ENCODE results near the gene DDX51. TPM values are rescaled to one million over a fixed set of nuclear protein-coding genes. Genes with fewer than 3 reads are reported as not detected.
"Not testable (repeated sequence)": the region's sequence is repeated elsewhere in the genome, so short reads cannot be mapped to it uniquely, and the experiment has no call there.

DDX51 gene
- total and polyA plus RNA-seq, 2 donors: 6.5 to 17.4 TPM

GRCh38 chr12:132150780-132151144 lies 6.6 kb upstream of the DDX51 start:
- no peaks in the 10 kb centered on the region for H3K36me3 ChIP-seq (ENCODE audit: insufficient read depth)
- H3K27ac ChIP-seq (ENCODE audit: low read depth): no peak overlapping the region
- 83% methylated on average over 6 of the region's 6 CpGs for WGBS
- H3K4me3 ChIP-seq (ENCODE audit: low read depth, low read length): no peak overlapping the region
- no peak for DNase-seq (ENCODE audit: extremely low spot score)
- no peaks in the 10 kb centered on the region for H3K4me1 ChIP-seq (ENCODE audit: insufficient read depth)

DNA sequence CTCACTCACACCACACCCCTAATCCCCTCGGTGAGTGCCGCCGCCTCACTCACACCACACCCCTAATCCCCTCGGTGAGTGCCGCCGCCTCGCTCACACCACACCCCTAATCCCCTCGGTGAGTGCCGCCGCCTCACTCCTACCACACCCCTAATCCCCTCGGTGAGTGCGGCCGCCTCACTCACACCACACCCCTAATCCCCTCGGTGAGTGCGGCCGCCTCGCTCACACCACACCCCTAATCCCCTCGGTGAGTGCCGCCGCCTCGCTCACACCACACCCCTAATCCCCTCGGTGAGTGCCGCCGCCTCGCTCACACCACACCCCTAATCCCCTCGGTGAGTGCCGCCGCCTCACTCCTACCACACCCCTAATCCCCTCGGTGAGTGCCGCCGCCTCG lies 5.4 kb upstream of the DDX51 start:
- 97% methylated on average over 18 of the region's 32 CpGs for WGBS
- not testable (repeated sequence) for H3K36me3 ChIP-seq (ENCODE audit: insufficient read depth); DNase-seq (ENCODE audit: extremely low spot score)

GRCh38 chr12:132148368-132149045 lies 4.4 kb upstream of the DDX51 start:
- no peaks in the 10 kb centered on the region for H3K4me1 ChIP-seq (ENCODE audit: insufficient read depth)
- no peaks in the 10 kb centered on the region for H3K36me3 ChIP-seq (ENCODE audit: insufficient read depth)
- no peak overlapping the region for H3K4me3 ChIP-seq (ENCODE audit: low read depth, low read length)
- DNase-seq (ENCODE audit: extremely low spot score): no peak
- WGBS: 93% methylated on average over 35 of the region's 41 CpGs
- H3K27ac ChIP-seq (ENCODE audit: low read depth): no peak overlapping the region

More for the DNA sequence above, 5.4 kb upstream of the DDX51 start:
- H3K27ac ChIP-seq (ENCODE audit: low read depth); H3K4me1 ChIP-seq (ENCODE audit: insufficient read depth); H3K4me3 ChIP-seq (ENCODE audit: low read depth, low read length): not testable (repeated sequence)

DNA sequence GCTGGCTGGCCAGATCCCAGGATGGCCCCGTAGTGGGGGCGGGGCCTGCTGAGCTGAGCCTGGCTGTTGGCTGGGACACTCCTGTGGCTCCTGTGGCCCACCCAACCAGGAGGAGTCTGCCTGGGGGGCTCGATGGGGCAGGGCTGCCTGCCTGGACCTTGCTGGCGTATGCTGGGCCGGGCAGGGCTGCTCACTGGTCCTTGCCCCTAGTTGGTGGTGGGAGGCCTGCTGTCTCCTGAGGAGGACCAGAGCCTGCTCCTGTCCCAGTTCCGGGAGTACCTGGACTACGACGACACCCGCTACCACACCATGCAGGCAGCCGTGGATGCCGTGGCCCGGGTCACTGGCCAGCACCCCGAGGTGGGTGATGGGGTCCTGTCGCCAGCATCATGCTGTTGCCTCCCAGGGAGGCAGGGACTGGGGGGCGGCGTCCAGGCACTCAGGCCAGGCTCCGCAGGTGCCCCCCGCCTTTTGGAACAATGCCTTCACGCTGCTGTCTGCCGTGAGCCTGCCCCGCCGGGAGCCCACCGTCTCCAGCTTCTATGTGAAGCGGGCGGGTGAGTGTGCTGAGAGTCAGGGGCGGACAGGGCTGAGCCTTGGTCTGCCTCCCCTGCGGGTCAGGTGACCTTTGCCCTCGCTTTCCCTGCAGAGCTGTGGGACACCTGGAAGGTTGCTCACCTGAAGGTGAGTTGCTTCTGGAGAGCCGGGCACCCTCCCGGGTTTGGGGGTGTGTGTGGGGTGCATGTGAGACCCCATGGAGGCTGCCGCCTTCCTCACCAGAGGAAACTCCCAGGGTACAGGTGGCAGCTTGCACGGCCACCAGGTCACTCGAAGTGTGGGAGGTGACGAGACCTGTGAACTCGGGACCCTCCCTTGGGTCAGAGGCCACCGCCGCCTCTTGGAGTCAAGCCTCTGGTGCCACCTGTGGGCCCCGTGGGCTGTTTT lies 3.6 kb upstream of the DDX51 start:
- H3K4me1 ChIP-seq (ENCODE audit: insufficient read depth): no peaks in the 10 kb centered on the region
- DNase-seq (ENCODE audit: extremely low spot score): no peak
- H3K4me3 ChIP-seq (ENCODE audit: low read depth, low read length): no peak overlapping the region
- WGBS: 92% methylated on average over 38 of the region's 38 CpGs
- no peak overlapping the region for H3K27ac ChIP-seq (ENCODE audit: low read depth)
- no peaks in the 10 kb centered on the region for H3K36me3 ChIP-seq (ENCODE audit: insufficient read depth)

DNA sequence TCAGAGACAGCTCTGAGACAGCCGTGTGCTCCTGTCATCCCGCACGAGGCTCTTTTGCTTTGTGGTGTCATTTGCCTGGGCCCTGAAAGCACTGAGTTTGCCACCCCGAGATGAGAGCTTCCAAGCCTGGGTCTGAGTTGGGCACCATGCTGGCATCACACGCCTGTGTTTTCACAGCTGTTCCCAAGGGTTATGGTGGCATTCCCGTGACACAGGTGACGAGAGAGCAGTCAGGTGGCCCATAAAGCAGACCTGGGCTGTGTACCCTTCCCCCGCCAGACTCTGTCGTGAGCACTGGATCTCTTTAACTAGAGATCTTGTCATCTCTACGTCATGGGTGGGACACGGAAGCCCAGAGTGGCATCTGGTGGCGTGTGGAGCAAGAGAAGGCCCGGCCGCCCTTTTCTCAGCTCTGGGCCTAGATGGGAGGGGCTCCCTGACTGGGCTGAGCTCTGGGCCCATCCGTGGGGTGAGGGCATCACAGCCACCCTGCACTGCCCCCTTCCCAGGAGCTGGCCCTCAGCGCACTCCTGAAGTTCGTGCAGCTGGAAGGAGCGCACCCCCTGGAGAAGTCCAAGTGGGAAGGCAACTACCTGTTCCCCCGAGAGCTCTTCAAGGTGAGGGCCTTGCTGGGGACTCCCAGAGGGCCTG lies 2.8 kb upstream of the DDX51 start:
- Histone ChIP-seq H3K27ac (ENCODE audit: low read depth) (no peak overlapping the region), H3K4me1 (ENCODE audit: insufficient read depth) (no peaks in the 10 kb centered on the region), H3K4me3 (ENCODE audit: low read depth, low read length) (no peak overlapping the region), H3K36me3 (ENCODE audit: insufficient read depth) (no peaks in the 10 kb centered on the region)
- 88% methylated on average over 19 of the region's 19 CpGs for WGBS
- DNase-seq (ENCODE audit: extremely low spot score): no peak

GRCh38 chr12:132146098-132146497 lies 2.0 kb upstream of the DDX51 start:
- peaks cover 3% of the 10 kb centered on the region for H3K36me3 ChIP-seq (ENCODE audit: insufficient read depth)
- no peak overlapping the region for H3K4me3 ChIP-seq (ENCODE audit: low read depth, low read length)
- no peak for DNase-seq (ENCODE audit: extremely low spot score)
- WGBS: 95% methylated on average over 24 of the region's 24 CpGs
- no peak overlapping the region for H3K27ac ChIP-seq (ENCODE audit: low read depth)
- H3K4me1 ChIP-seq (ENCODE audit: insufficient read depth): no peaks in the 10 kb centered on the region

DNA sequence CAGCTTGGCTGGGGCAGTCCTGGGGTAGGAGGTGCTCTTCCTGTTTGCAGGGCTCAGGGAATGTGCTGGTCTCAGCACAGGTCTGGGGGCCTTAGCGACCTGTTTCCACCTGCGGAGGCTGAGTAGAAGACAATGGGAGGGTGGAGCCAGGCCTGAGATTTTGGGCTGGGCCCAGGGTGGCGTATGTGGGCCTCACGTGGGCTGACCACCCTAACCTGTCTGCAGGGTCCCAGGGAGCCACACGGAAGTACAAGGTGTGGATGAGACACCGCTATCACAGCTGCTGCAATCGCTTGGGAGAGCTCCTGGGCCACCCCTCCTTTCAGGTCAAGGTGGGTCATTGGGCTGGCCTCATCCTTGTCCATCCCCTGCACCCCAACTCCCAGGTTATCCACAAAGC lies 1.2 kb upstream of the DDX51 start:
- no peak for DNase-seq (ENCODE audit: extremely low spot score)
- Histone ChIP-seq H3K36me3 (ENCODE audit: insufficient read depth) (peaks cover 3% of the 10 kb centered on the region), H3K4me3 (ENCODE audit: low read depth, low read length) (no peak overlapping the region), H3K27ac (ENCODE audit: low read depth) (no peak overlapping the region), H3K4me1 (ENCODE audit: insufficient read depth) (no peaks in the 10 kb centered on the region)
- WGBS: 76% methylated on average over 7 of the region's 7 CpGs

DNA sequence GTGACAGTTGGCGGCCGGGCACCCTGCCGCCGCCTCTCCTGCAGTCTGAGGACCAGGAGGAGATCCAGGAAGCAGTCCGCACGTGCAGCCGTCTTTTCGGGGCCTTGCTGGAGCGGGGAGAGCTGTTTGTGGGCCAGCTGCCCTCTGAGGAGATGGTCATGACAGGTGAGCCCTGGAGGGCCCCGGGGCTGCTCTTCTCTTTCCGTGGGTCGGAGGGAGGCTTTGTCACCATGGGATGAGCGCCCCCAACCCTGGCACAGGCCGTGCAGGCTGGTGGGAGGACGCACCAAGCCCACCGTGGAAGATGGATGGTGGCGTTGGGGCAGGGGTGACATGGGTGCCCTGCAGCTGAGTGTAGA lies 670 bp upstream of the DDX51 start:
- Histone ChIP-seq H3K4me3 (ENCODE audit: low read depth, low read length) (peak overlapping the region; percentile 97), H3K36me3 (ENCODE audit: insufficient read depth) (peaks cover 3% of the 10 kb centered on the region), H3K27ac (ENCODE audit: low read depth) (peak overlapping the region; percentile 44), H3K4me1 (ENCODE audit: insufficient read depth) (no peaks in the 10 kb centered on the region)
- no peak for DNase-seq (ENCODE audit: extremely low spot score)
- WGBS: 4% methylated on average over 17 of the region's 17 CpGs

DNA sequence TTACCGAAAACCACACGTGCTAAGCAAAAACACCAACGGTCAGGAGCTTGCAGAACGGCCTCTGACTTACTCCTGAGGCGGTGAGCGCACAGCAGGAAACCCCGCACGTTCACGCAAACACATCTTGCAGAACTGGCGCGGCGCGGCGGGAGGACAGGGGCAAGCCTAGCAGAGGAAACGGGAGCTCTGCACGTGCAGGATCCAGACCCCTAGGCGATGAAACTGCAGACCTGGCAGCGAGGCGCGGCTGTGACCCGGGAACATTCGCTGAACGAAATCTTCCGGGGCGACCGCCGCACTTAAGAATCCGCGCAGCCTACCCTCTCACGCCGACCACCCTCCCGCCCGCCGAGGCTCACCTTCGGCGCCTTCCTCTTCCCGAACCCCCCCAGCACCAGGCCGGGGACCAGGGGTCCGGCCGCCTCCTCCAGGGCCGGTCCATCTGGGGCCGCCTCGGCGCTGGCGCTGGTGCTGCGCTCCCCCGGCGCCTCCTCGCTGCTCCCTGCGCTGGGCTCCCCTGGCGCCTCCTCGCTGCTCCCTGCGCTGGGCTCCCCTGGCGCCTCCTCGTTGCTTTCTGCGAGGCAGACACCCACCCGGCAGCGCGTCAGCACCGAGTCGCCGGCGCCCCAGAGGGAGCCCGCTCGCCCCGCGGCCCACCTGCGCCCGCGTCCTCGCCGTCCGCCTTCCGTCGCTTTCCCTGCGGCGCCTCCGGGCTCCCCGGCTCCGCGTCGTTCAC lies 615 bp downstream of the DDX51 start:
- Histone ChIP-seq H3K27ac (ENCODE audit: low read depth) (no peak overlapping the region), H3K36me3 (ENCODE audit: insufficient read depth) (peaks cover 3% of the 10 kb centered on the region), H3K4me1 (ENCODE audit: insufficient read depth) (no peaks in the 10 kb centered on the region), H3K4me3 (ENCODE audit: low read depth, low read length) (peak overlapping the region; percentile 97)
- DNase-seq (ENCODE audit: extremely low spot score): no peak
- 1% methylated on average over 82 of the region's 82 CpGs for WGBS

GRCh38 chr12:132142679-132143335 lies 1.3 kb downstream of the DDX51 start:
- Histone ChIP-seq H3K27ac (ENCODE audit: low read depth) (no peak overlapping the region), H3K4me1 (ENCODE audit: insufficient read depth) (no peaks in the 10 kb centered on the region), H3K36me3 (ENCODE audit: insufficient read depth) (peaks cover 3% of the 10 kb centered on the region), H3K4me3 (ENCODE audit: low read depth, low read length) (peak overlapping the region; percentile 97)
- WGBS: 81% methylated on average over 24 of the region's 24 CpGs
- DNase-seq (ENCODE audit: extremely low spot score): no peak

GRCh38 chr12:132141976-132142678 lies 2.0 kb downstream of the DDX51 start:
- no peaks in the 10 kb centered on the region for H3K4me1 ChIP-seq (ENCODE audit: insufficient read depth)
- H3K27ac ChIP-seq (ENCODE audit: low read depth): no peak overlapping the region
- 94% methylated on average over 22 of the region's 22 CpGs for WGBS
- no peak overlapping the region for H3K4me3 ChIP-seq (ENCODE audit: low read depth, low read length)
- H3K36me3 ChIP-seq (ENCODE audit: insufficient read depth): peaks cover 3% of the 10 kb centered on the region
- no peak for DNase-seq (ENCODE audit: extremely low spot score)

DNA sequence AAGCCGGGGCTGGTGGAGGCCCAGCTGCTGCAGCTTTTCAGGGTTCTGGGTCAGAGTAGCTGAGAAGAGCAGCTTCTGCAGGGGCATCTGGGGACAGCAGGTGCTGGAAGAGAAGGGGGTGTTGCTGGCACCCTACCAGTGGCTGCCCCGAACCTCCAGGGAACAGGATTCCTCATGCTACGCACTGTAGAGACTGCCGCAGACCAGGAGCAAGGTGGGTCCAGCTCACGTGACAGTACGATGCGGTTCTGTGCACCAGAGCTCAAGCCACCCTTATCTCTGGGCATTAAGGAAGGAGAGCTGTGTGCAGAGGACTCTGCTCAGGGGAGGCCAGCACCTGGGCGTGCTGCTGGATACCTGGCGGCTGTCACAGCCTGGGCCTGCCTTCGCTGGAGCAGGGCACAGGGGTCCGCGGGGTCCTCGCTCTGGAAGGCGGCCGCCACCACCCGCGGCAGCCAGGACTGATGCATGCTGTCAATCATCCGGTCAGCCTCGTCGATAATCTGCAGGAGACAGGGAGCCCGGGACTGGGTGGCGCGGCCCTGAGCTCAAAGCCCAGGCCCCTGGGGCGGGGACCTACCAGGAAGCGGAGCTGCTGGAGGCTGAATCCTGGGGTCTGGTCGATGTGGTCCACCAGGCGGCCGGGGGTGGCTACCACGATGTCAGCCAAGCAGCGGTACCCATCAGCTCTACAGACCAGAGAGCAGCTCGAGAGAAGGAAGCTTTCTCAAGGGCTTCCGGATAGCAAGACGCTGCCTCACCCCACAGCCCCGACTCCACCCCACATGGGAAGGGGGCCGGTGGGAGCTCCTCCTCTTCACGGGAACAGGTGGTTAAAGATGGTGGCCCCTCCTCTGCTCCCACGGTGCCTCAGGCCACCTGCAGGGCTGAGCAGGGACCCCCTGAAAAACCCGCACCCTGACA lies 2.9 kb downstream of the DDX51 start:
- Histone ChIP-seq H3K27ac (ENCODE audit: low read depth) (no peak overlapping the region), H3K4me1 (ENCODE audit: insufficient read depth) (no peaks in the 10 kb centered on the region), H3K36me3 (ENCODE audit: insufficient read depth) (peaks cover 3% of the 10 kb centered on the region), H3K4me3 (ENCODE audit: low read depth, low read length) (no peak overlapping the region)
- DNase-seq (ENCODE audit: extremely low spot score): no peak
- WGBS: 92% methylated on average over 38 of the region's 38 CpGs

Measured in urinary bladder (tissue), 4 donors.